Fibroblast of the aortic adventitia (primary cell): ENCODE measurements around the gene TGFBI. TPM values are rescaled to one million over a fixed set of nuclear protein-coding genes. Genes with fewer than 3 reads are reported as not detected.

ENCODE experiments used
- DNase-seq: peaks from one replicate; pipeline ENCODE4 v3.0.0-alpha.2; 2010; ENCODE audit warnings: low read depth
- H3K4me3 ChIP-seq: 2 replicates; pipeline ENCODE4 v1.5.1; 2011; ENCODE audit warnings: low read depth, mild to moderate bottlenecking, control low read depth, low read length, moderate library complexity
- CTCF ChIP-seq: IDR thresholded peaks from 2 replicates; pipeline ENCODE4 v1.5.1; 2011; ENCODE audit warnings: mild to moderate bottlenecking, low read length, control low read depth, inconsistent platforms; ENCODE audit not compliant: insufficient read depth
- total RNA-seq: library from RNA; depleted of rRNA; stranded (reverse); fragments of >200 nt; gene quantifications from 2 replicates; pipeline ENCODE4 v1.2.3, GENCODE V29; 2012; ENCODE audit warnings: low replicate concordance

TGFBI gene
- total RNA-seq, 1 donor, result 227 TPM

- TF ChIP-seq CTCF, result no peak
- H3K4me3 ChIP-seq, result no peak overlapping the region
- DNase-seq, result no peak
These were observed 21.5 kb upstream of the TGFBI start for GRCh38 chr5:136007271-136007670.

- no peak for TF ChIP-seq CTCF
- H3K4me3 ChIP-seq, result no peak overlapping the region
- DNase-seq, result peak; percentile 79
These were observed 17.3 kb upstream of the TGFBI start for GRCh38 chr5:136011414-136012001.

- H3K4me3 ChIP-seq, result no peak overlapping the region
- DNase-seq, result peak; percentile 57
- TF ChIP-seq CTCF, result no peak
These were observed 16.6 kb upstream of the TGFBI start for GRCh38 chr5:136012041-136012804.

- no peak overlapping the region for H3K4me3 ChIP-seq
- DNase-seq, result no peak
- TF ChIP-seq CTCF, result no peak
These were observed 15.2 kb upstream of the TGFBI start for GRCh38 chr5:136013559-136013958.

GRCh38 chr5:136014049-136015002 is 14.5 kb upstream of the TGFBI start:
- peak; percentile 82 for DNase-seq
- H3K4me3 ChIP-seq, result no peak overlapping the region

More at GRCh38 chr5:136014049-136015002, 14.5 kb upstream of the TGFBI start:
- TF ChIP-seq CTCF, result no peak
